GM23338 (cell line): ENCODE results near the gene PARP12. TPM values are rescaled to one million over a fixed set of nuclear protein-coding genes. Genes with fewer than 3 reads are reported as not detected.
"Not testable (repeated sequence)": the region's sequence is repeated elsewhere in the genome, so short reads cannot be mapped to it uniquely, and the experiment has no call there.

ENCODE experiments used
- ATAC-seq: fragments of 200-7000 bp; cut with Tn5 transposase; 3 replicates; pipeline ENCODE4 v1.9.1; 2020
- DNase-seq: peaks from one replicate; pipeline ENCODE4 v3.0.0-alpha.2; 2015; ENCODE audit warnings: low spot score
- H2AFZ ChIP-seq: fragments of 200-600 bp; sonication (generic); 2 replicates; pipeline ENCODE4 v1.8.0; 2016; ENCODE audit warnings: antibody characterized with exemption, mild to moderate bottlenecking, moderate library complexity
- H3F3A ChIP-seq: fragments of 200-600 bp; sonication (generic); replicated peaks from 2 replicates; pipeline ENCODE4 v1.8.0; 2017; ENCODE audit warnings: antibody characterized with exemption, mixed run types, low read depth
- H3K27ac ChIP-seq: fragments of 200-600 bp; sonication (generic); 2 replicates; pipeline ENCODE4 v1.6.1; 2016; ENCODE audit warnings: low read depth
- H3K27me3 ChIP-seq: fragments of 200-600 bp; sonication (generic); 2 replicates; pipeline ENCODE4 v1.8.0; 2016; ENCODE audit warnings: mild to moderate bottlenecking, mixed run types, moderate library complexity; ENCODE audit not compliant: insufficient read depth
- H3K36me3 ChIP-seq: fragments of 200-600 bp; sonication (generic); 2 replicates; pipeline ENCODE4 v1.8.0; 2016; ENCODE audit warnings: mild to moderate bottlenecking; ENCODE audit not compliant: insufficient read depth
- H3K4me1 ChIP-seq: fragments of 200-600 bp; sonication (generic); 2 replicates; pipeline ENCODE4 v1.8.0; 2016; ENCODE audit warnings: mild to moderate bottlenecking, moderate library complexity; ENCODE audit not compliant: insufficient read depth
- H3K4me2 ChIP-seq: fragments of 200-600 bp; sonication (generic); 2 replicates; pipeline ENCODE4 v1.7.1; 2017; ENCODE audit warnings: mixed run types
- H3K4me3 ChIP-seq: fragments of 200-600 bp; sonication (generic); 2 replicates; pipeline ENCODE4 v1.6.1; 2016; ENCODE audit warnings: mixed run types
- H3K79me2 ChIP-seq: fragments of 200-600 bp; sonication (generic); replicated peaks from 2 replicates; pipeline ENCODE4 v1.8.0; 2017; ENCODE audit warnings: mild to moderate bottlenecking; ENCODE audit not compliant: insufficient read depth
- H3K9me2 ChIP-seq: fragments of 200-600 bp; sonication (generic); 2 replicates; pipeline ENCODE4 v1.8.0; 2017; ENCODE audit not compliant: insufficient read depth
- H4K20me1 ChIP-seq: fragments of 200-600 bp; sonication (generic); replicated peaks from 2 replicates; pipeline ENCODE4 v1.8.0; 2017; ENCODE audit warnings: mild to moderate bottlenecking; ENCODE audit not compliant: insufficient read depth
- H3K27ac Mint-ChIP-seq: 2 replicates; pipeline ENCODE4 v1.8.0; 2020; ENCODE audit warnings: inconsistent platforms, mild to moderate bottlenecking, moderate library complexity, mixed read lengths
- H3K27me3 Mint-ChIP-seq: 3 replicates; pipeline ENCODE4 v1.8.0; 2022; ENCODE audit warnings: low read depth, mild to moderate bottlenecking, moderate library complexity, mixed read lengths, inconsistent platforms; ENCODE audit not compliant: insufficient read depth, poor library complexity
- H3K36me3 Mint-ChIP-seq: 3 replicates; pipeline ENCODE4 v1.8.0; 2021; ENCODE audit warnings: low read depth, mild to moderate bottlenecking, inconsistent platforms, moderate library complexity, mixed read lengths
- H3K4me1 Mint-ChIP-seq: 3 replicates; pipeline ENCODE4 v1.8.0; 2020; ENCODE audit warnings: mild to moderate bottlenecking, inconsistent platforms, mixed read lengths
- H3K4me3 Mint-ChIP-seq: 3 replicates; pipeline ENCODE4 v1.8.0; 2021; ENCODE audit warnings: moderate library complexity, mild to moderate bottlenecking, inconsistent platforms, mixed read lengths
- H3K9me3 Mint-ChIP-seq: 3 replicates; pipeline ENCODE4 v1.8.0; 2020; ENCODE audit warnings: moderate library complexity, mild to moderate bottlenecking, inconsistent platforms, mixed read lengths
- CTCF ChIP-seq, 2 experiments: fragments of 200-600 bp in 1 of 2; sonication (generic) in 1 of 2; conservative IDR thresholded peaks; 2 replicates each; pipeline versions ENCODE4 v1.5.1 to v1.6.1; 2016 to 2017; ENCODE audit warnings: antibody characterized with exemption in 2 of 2, low read depth in 2 of 2, mild to moderate bottlenecking in 2 of 2, moderate library complexity in 1 of 2
- ETS1 ChIP-seq: IDR thresholded peaks from 2 replicates; pipeline ENCODE4 v1.6.1; 2016; ENCODE audit warnings: antibody characterized with exemption
- ZNF462 ChIP-seq: fragments of 250-450 bp; sonication (Bioruptor Pico); IDR thresholded peaks from 2 replicates; pipeline ENCODE4 v1.5.0; 2020; ENCODE audit warnings: mild to moderate bottlenecking, moderate library complexity
- long read RNA-seq: library from polyadenylated mRNA; unstranded; transcript quantifications from one replicate; pipeline ENCODE4 v2.0.0, GENCODE V29; 2020; ENCODE audit not compliant: unreplicated experiment
- polyA plus RNA-seq: library from polyadenylated mRNA; unstranded; fragments of >200 nt; fragmentation: Nextera tagmentation; extraction: Ambion mirVana; gene quantifications from 2 replicates; pipeline ENCODE4 v1.2.1, GENCODE V29; 2016
- total RNA-seq: library from RNA; depleted of rRNA; stranded (reverse); fragments of >200 nt; shearing (Covaris generic); gene quantifications from 2 replicates; pipeline ENCODE4 v1.2.3, GENCODE V29; 2014; rRNA removed
- TF ChIP-seq, protein P1 (sequence below): IDR thresholded peaks from one replicate; pipeline ENCODE4 v1.6.1; 2018; ENCODE audit warnings: antibody characterized with exemption; ENCODE audit not compliant: unreplicated experiment

PARP12 gene
- total RNA-seq (7.8 and 10.3 TPM in 2 replicates), polyA plus RNA-seq (2.7 and 3.7 TPM in 2 replicates)
- long read RNA-seq, partial matches to known transcripts, result 0 of 1 reads
- long read RNA-seq, other reads (novel, unspliced or antisense), result 0 of 1 reads

DNA sequence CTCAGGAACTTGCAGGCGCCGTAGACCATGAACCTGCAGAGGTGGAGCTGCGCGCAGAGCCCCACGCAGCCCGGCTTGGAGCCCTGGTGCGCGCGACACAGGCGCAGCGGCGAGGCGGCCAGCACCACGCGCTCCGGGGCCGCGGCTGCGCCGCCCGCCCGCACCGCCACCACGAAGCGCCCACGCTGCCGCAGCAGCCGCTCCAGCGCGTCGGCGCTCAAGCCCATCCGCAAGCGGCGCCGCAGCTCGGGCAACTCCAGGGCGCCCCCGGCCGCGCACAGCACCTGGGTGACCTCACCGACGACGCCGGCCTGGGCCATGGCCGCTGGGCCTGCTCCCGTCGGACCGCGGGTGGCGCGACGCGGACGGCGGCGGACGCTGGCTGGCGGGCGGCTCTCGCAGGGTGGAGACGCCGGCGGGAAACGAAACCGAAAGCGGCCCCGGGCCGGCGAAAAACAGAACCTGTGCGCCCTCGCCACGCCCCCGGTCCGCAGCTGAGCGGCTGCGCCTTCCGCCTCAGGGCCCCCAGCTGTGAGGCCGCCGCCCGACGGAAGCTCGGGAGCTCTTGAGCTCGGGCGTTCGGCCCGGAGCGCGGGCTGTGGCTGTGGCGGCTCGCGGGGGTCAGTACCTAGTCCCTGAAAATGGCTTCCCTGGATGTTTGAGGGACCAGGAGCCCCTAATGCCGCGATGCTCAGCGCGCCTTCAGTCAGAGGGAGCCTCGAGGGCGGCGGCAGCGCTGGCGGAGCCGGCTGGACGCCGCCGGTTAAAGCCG, at the start of gene PARP12:
PARP12 (minus strand) TSS at position 424 of the 772 bp plus-strand sequence; CDS start at position 320, 104 bp downstream.
- no peaks in the 10 kb centered on the region for H3K9me2 ChIP-seq
- Mint-ChIP-seq H3K36me3 (peaks cover 9% of the 10 kb centered on the region; the same call in 2 of the 3 replicates), H3K9me3 (peaks cover 15% of the 10 kb centered on the region), H3K27me3 (peaks cover 29% of the 10 kb centered on the region), H3K27ac (no peak within 1 kb of the TSS), H3K4me3 (peak within 1 kb of the TSS; percentile 79), H3K4me1 (peaks cover 5% of the 10 kb centered on the region; the same call in 2 of the 3 replicates)
- H3K27ac ChIP-seq, result no peak within 1 kb of the TSS
- TF ChIP-seq ETS1 (peak; percentile 19; the same call in 1 of the 2 replicates), CTCF (conservative IDR thresholded peaks at IDR 0.05; ENCODE audit: low read depth in 2 of 2) (no peak; a peak in 1 of 4 replicates), ZNF462 (no peak)
- TF ChIP-seq, protein P1, sequence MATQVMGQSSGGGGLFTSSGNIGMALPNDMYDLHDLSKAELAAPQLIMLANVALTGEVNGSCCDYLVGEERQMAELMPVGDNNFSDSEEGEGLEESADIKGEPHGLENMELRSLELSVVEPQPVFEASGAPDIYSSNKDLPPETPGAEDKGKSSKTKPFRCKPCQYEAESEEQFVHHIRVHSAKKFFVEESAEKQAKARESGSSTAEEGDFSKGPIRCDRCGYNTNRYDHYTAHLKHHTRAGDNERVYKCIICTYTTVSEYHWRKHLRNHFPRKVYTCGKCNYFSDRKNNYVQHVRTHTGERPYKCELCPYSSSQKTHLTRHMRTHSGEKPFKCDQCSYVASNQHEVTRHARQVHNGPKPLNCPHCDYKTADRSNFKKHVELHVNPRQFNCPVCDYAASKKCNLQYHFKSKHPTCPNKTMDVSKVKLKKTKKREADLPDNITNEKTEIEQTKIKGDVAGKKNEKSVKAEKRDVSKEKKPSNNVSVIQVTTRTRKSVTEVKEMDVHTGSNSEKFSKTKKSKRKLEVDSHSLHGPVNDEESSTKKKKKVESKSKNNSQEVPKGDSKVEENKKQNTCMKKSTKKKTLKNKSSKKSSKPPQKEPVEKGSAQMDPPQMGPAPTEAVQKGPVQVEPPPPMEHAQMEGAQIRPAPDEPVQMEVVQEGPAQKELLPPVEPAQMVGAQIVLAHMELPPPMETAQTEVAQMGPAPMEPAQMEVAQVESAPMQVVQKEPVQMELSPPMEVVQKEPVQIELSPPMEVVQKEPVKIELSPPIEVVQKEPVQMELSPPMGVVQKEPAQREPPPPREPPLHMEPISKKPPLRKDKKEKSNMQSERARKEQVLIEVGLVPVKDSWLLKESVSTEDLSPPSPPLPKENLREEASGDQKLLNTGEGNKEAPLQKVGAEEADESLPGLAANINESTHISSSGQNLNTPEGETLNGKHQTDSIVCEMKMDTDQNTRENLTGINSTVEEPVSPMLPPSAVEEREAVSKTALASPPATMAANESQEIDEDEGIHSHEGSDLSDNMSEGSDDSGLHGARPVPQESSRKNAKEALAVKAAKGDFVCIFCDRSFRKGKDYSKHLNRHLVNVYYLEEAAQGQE, result no peak
- H3K4me3 ChIP-seq, result peak within 1 kb of the TSS; percentile 70
- H3K36me3 ChIP-seq, result no peaks in the 10 kb centered on the region; the same call in 1 of the 2 replicates
- H3F3A ChIP-seq, result no peaks in the 10 kb centered on the region
- peak; percentile 83 for DNase-seq
- no peaks in the 10 kb centered on the region for H3K79me2 ChIP-seq
- ATAC-seq, result peak; percentile 81
- H3K4me2 ChIP-seq, result peak within 1 kb of the TSS; percentile 94
- H2AFZ ChIP-seq, result peak within 1 kb of the TSS; percentile 96
- no peaks in the 10 kb centered on the region for H4K20me1 ChIP-seq
- peaks cover 8% of the 10 kb centered on the region; the same call in 1 of the 2 replicates for H3K4me1 ChIP-seq
- peaks cover 39% of the 10 kb centered on the region for H3K27me3 ChIP-seq

- not testable (repeated sequence) for H3K4me2 ChIP-seq, H3K27ac Mint-ChIP-seq, H2AFZ ChIP-seq, H3K27ac ChIP-seq, H4K20me1 ChIP-seq, H3K79me2 ChIP-seq, ATAC-seq, H3K4me1 Mint-ChIP-seq, H3K4me3 Mint-ChIP-seq, H3K4me1 ChIP-seq, H3K27me3 ChIP-seq, H3K4me3 ChIP-seq, H3K27me3 Mint-ChIP-seq, H3K9me2 ChIP-seq, DNase-seq, H3F3A ChIP-seq
- H3K36me3 ChIP-seq, result peaks cover 14% of the 10 kb centered on the region; the same call in 1 of the 2 replicates
- Mint-ChIP-seq H3K9me3 (peaks cover 20% of the 10 kb centered on the region), H3K36me3 (peaks cover 71% of the 10 kb centered on the region)
These were observed 46.0 kb upstream of the PARP12 start for GRCh38 chr7:140108777-140109176.
